Astrocyte (in vitro differentiated cells and primary cell): ENCODE results near the gene TMEM119.

Experiments
- CTCF ChIP-seq: IDR thresholded peaks from 2 replicates; pipeline ENCODE4 v1.5.1; 2011; ENCODE audit warnings: low read depth, mild to moderate bottlenecking, inconsistent platforms, low read length, moderate library complexity; ENCODE audit not compliant: insufficient read depth
- EZH2 ChIP-seq: IDR thresholded peaks from 2 replicates; pipeline ENCODE4 v1.6.1; 2012; ENCODE audit warnings: mild to moderate bottlenecking, low read length, inconsistent platforms; ENCODE audit not compliant: insufficient read depth

- TF ChIP-seq CTCF = no peak
- no peak for TF ChIP-seq EZH2
Observed at GRCh38 chr12:108612788-108613282, 15.0 kb upstream of the TMEM119 start.
